Measurements from ENCODE around the gene SLC22A14. TPM values are rescaled to one million over a fixed set of nuclear protein-coding genes. Genes with fewer than 3 reads are reported as not detected.
"Not testable (repeated sequence)": the region's sequence is repeated elsewhere in the genome, so short reads cannot be mapped to it uniquely, and the experiment has no call there.

The SLC22A14 gene
- total RNA-seq (ENCODE audit: low replicate concordance): 0.29 TPM in 1 of 2 replicates, not detected in the other
- long read RNA-seq: 0 reads

- Mint-ChIP-seq H3K27ac (no peak within 1 kb of the TSS), H3K4me1 (ENCODE audit: unreplicated experiment) (peaks cover 4% of the 10 kb centered on the region), H3K9me3 (no peaks in the 10 kb centered on the region), H3K4me3 (no peak within 1 kb of the TSS), H3K36me3 (peaks cover 7% of the 10 kb centered on the region), H3K27me3 (no peaks in the 10 kb centered on the region)
- peak; percentile 16 for TF ChIP-seq CTCF (conservative IDR thresholded peaks at IDR 0.05)
- DNase-seq (ENCODE audit: extremely low spot score, unreplicated experiment): no peak
Observed at GRCh38 chr3:38281895-38282686, at the start of gene SLC22A14. TSS of gene SLC22A14 (plus strand) at chr3:38282294. CDS start at chr3:38306027, 23,733 bp downstream.

DNA sequence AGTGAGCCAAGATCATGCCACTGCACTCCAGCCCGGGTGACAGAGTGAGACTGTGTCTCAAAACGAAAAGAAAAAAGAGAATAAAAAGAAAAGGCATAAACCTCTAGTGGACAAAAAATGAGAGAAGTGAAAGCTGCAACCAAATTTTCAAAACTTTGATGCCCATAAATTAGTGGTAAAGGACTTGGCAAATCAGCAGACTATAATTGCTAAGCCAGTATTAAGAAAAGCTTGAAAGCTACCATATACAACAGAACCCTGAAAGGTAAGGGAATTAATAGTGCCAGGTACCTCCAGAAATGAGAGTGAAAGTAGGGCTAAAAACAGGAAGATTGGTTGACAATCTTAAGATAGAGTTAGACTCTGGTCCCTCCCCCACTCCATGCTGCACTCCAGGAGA lies 49.4 kb upstream of the SLC22A14 start:
- Mint-ChIP-seq H3K36me3 (peaks cover 55% of the 10 kb centered on the region), H3K27me3 (no peaks in the 10 kb centered on the region), H3K27ac (no peak overlapping the region), H3K4me3 (no peak overlapping the region), H3K4me1 (ENCODE audit: unreplicated experiment) (peaks cover 8% of the 10 kb centered on the region), H3K9me3 (peaks cover 7% of the 10 kb centered on the region)
- no peak for DNase-seq (ENCODE audit: extremely low spot score, unreplicated experiment)
- TF ChIP-seq CTCF (conservative IDR thresholded peaks at IDR 0.05): no peak

DNA sequence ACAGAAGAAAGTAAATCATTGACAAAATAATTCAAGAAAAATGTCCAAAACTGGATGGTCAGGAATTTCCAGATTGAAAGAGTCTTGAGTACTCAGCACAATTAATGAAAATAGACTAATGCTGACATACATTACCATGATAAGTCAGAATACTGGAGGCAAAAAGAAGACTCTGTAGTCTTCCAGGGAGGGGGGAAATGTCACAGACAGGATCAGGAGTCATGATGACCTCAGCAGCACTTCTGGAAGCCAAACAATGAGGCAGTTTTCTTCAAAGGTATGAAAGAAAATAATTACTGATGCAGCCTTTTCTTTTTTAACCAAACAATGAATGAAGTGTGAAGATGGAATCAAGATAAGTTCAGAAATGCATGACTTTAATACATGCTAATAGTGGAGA lies 46.6 kb upstream of the SLC22A14 start:
- no peak for TF ChIP-seq CTCF (conservative IDR thresholded peaks at IDR 0.05)
- Mint-ChIP-seq H3K36me3 (peaks cover 69% of the 10 kb centered on the region), H3K27ac (peak overlapping the region; percentile 77), H3K4me3 (peak overlapping the region; percentile 17), H3K4me1 (ENCODE audit: unreplicated experiment) (peaks cover 8% of the 10 kb centered on the region), H3K27me3 (no peaks in the 10 kb centered on the region), H3K9me3 (peaks cover 13% of the 10 kb centered on the region)
- DNase-seq (ENCODE audit: extremely low spot score, unreplicated experiment): no peak

DNA sequence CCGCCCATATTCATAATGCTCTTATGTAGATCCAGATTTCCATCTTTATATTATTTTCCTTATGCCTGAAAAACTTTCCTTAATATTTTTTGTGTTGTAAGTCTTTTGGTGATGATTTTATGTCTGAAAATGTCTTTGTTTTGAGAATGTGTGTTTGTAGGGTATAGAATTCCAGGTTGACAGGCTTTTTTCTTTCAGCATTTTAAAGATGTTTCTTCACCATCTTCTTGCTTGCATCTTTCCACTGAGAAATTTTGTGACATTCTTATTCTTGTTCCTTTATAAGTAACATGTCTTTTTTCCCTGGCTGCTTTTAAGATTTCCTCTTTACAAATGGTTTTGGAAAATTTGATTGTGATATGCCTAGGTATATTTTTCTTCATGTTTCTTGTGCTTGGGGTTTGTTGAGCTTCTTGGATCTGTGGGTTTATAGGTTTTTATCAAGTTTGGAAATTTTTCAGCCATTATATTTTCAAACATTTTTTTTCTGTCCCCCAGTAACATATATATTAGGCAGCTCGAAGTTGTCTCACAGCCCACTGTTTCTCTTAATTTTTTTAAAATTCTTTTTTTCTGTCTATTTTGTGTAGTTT lies 43.6 kb upstream of the SLC22A14 start:
- DNase-seq (ENCODE audit: extremely low spot score, unreplicated experiment): no peak
- Mint-ChIP-seq H3K4me1 (ENCODE audit: unreplicated experiment) (peaks cover 8% of the 10 kb centered on the region), H3K27me3 (no peaks in the 10 kb centered on the region), H3K27ac (no peak overlapping the region), H3K36me3 (peaks cover 69% of the 10 kb centered on the region), H3K4me3 (no peak overlapping the region), H3K9me3 (peaks cover 13% of the 10 kb centered on the region)
- TF ChIP-seq CTCF (conservative IDR thresholded peaks at IDR 0.05): no peak

DNA sequence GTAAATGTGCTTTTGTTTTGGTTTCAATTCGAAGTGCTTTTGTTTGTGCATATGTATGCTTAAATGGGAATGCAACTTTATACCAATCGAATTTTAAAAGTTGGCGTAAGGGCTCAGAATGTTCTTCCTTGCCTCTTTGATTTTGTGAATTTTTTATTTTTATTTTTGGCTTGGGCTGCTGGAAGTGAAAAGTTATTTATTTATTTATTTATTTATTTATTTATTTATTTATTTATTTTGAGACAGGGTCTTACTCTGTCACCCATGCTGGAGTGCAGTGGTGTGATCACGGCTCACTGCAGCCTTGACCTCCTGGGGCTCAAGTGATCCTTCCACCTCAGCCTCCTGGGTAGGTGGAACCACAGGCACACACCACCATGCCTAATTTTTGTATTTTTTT lies 39.3 kb upstream of the SLC22A14 start:
- DNase-seq (ENCODE audit: extremely low spot score, unreplicated experiment); H3K9me3 Mint-ChIP-seq; H3K4me3 Mint-ChIP-seq; H3K27ac Mint-ChIP-seq; H3K27me3 Mint-ChIP-seq: not testable (repeated sequence)
- Mint-ChIP-seq H3K36me3 (peaks cover 52% of the 10 kb centered on the region), H3K4me1 (ENCODE audit: unreplicated experiment) (peaks cover 18% of the 10 kb centered on the region)

DNA sequence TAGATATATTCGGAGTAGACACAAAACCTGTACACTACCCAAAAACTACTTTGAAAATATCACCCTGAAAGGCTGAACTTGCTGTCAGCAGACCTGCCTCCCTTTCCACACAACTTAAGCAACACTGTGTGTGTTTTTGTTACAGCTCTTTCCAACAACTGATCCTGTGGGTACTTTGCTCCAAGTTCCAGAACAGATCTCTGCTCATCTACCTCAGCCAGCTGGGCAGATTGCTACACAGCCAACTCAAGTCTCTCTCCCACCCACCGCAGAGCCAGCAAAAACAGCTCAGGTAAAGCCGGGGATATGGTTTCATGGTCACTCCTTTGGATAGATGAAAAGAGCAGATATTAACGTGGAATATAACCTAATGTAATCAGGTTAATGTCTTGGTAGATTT lies 36.2 kb upstream of the SLC22A14 start:
- Mint-ChIP-seq H3K27me3 (no peaks in the 10 kb centered on the region), H3K4me1 (ENCODE audit: unreplicated experiment) (peaks cover 23% of the 10 kb centered on the region), H3K9me3 (no peaks in the 10 kb centered on the region), H3K4me3 (no peak overlapping the region), H3K27ac (peak overlapping the region; percentile 47), H3K36me3 (peaks cover 36% of the 10 kb centered on the region)
- DNase-seq (ENCODE audit: extremely low spot score, unreplicated experiment): no peak
- TF ChIP-seq CTCF (conservative IDR thresholded peaks at IDR 0.05): no peak

All from type B pancreatic cell (in vitro differentiated cells).